Activated naive CD8-positive, alpha-beta T cell treated with anti-CD3 and anti-CD28 coated beads, Interleukin-2, amount 50 U/mL, for 16 hours (primary cell): ENCODE measurements around the gene RCAN2.

Source experiments
- DNase-seq: peaks from one replicate; pipeline ENCODE4 v3.0.0-alpha.2; 2020; ENCODE audit warnings: low read depth, low spot score

Gene RCAN2

DNA sequence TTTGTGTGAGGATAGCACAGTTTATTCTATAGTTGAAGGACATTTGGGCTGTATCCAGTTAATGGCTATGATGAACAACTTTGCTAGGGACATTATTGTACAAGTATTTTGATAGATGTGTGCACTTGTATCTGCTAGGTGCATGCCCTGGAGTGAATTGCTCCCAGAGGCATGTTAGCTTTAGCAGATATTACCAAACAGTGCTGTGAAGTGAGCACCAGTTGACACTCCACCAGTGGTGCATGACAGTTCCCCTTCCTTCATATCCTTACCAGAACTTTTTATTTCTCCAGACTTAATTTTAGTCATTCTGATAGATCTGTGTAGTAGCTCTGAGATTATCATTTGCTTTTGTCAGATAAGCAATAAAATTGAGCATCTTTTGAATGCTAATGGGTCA lies 271.6 kb downstream of the RCAN2 start:
- no peak for DNase-seq

DNA sequence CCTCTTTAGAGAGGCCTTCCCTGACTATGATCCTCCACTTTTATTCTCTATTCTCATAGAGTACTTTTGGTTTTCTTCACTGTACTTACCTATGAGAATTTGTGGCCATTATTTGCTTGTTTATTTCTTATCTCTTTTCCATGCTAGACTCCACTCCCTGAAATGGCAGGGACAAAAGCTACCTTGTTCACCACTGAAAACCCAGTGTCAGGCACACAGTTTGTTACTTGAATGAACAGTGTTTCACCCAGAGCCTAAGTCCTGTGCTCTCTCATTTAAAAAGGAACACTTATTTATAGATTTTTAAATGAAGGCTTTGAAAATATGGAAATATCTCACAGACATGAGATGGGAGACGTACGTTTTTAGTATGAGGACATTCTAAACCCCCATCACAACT lies 272.8 kb downstream of the RCAN2 start:
- DNase-seq: no peak

DNA sequence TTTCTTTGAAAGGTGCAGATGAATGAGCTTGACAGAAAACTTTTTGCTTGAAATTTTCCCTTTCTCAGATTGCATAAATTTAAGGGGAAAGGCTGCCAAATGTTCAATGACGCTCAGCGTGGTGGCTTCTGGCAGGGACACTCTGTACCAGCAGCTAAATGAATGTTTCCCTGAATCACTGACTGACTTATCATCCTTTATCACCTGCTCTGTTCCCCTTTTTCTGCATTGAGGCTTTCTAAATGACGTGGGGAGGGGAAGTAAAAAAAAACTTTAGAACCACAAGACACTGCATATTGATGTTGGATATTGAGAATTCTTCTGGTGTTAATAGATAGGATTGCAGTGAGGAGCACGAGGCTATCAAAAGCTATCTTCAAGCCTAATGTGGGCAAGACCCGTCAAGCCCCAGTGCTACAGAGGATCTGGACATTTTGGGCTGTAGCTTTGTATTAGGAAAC lies 273.5 kb downstream of the RCAN2 start:
- DNase-seq: no peak

DNA sequence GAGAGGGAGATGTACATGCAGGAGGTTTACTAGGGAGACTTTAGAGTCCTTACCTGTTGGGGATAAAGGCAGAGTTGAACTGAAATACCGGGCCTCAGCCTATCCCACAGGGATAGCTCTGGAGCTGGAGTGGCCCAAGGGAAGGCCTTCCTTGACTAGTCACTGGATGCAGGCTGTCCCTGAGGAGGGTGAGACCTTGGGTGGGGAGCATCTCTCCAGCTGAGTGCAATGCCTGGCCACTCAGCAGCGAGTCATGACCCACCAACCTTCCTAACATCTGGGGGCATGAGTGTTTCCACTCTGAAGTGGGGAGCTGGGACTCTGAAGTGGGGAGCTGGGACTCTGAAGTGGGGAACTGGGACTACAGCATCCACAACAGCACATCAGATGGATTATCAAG lies 274.4 kb downstream of the RCAN2 start:
- DNase-seq: no peak

DNA sequence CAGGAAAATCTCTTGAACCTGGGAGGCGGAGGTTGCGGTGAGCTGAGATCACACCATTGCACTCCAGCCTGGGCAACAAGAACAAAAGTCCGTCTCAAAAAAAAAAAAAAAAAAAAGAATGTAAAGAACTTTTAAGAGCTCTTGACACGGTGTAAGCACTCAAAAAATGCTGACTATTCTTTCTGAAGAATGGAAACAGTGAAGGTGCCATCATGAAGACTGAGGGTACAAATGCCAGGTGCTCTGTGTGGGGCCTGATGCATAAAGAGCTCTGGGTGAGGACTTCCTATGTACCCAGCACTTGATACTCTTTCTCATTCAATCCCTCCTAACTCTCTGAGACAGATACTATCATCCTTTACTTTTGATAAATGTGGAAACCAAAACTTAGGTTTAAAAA lies 275.5 kb downstream of the RCAN2 start:
- no peak for DNase-seq

DNA sequence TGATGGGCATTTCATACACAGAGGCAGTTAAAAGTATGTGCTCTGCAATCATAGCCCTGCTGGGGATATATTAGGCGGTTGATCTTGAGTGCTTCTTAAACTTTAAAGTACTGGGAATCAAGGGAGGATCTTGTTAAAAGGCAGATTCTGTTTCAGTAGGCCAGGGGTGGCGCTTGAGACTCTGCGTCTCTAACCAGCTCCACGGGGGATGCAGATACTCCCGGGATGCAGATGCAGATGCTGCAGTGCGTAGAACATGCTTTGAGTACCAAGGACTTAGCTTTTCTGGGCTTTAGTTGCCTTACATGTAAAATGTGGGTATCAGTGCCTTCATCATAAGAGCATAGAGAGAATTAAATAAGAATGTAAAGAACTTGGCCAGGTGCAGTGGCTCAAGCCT lies 276.0 kb downstream of the RCAN2 start:
- no peak for DNase-seq

DNA sequence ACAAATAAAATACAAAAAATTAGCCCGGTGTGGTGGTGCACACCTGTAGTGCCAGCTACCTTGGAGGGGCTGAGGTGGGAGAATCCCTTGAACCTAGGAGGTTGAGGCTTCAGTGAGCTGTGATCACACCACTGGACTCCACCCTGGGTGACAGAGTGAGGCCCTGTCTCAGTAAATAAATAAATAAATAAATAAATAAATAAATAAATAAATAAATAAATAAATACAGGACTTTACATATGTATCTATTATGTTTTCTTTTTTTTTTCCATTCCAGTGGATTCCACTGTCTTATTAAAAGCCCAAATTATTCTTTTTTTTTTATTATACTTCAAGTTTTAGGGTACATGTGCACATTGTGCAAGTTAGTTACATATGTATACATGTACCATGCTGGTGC lies 279.3 kb downstream of the RCAN2 start:
- DNase-seq: no peak

DNA sequence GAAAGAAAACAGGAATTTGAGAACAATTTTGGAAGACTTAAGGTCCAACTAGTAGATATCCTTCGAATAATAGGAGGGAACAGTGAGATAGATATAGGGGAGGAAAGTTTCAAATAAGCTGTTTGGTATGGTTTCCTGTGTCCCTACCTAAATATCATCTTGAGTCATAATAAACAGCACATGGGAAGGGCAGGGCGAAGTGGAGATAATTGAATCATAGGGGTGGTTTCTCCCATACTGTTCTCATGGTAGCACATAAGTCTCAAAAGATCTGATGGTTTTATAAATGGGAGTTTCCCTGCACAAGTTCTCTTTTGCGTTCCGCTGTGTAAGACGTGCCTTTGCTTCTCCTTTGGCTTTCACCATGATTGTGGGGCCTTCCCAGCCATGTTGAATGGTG lies 281.0 kb downstream of the RCAN2 start:
- no peak for DNase-seq

DNA sequence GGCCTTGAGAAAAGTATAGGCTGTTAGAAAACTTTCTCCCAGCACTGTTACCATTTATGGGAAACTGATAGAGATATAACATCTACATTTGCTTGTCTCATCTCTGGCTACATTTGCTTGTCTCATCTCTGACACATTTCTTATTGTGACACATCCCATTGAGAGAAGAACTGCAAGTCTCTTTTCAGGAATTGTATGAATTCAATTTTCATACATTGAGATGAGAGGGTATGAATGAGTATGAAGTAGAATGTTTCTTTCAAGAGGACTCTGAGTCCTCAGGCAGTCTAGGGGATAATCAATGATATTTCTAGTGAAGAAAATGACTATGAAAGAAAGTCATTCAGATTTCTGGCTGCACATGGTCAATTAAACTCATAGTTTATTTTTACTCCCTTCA lies 282.9 kb downstream of the RCAN2 start:
- DNase-seq: no peak

DNA sequence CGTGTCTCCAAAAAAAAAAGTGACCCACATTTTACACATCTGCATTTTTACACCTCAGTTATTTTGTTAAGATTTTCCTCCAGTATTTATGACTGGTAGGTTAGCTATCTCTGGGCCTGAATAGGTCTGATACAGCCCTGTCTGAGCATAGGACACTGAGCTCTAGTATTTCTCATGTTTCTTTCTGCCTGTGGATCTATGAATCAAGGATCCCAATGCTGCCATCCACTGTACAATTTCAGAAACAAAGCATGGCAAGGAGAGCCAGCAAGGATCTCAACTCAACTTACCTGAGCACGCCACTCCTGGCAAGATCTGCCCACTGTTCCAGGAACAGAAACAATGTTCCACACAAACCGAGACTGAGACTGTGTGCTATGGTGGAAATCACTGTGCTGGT lies 284.1 kb downstream of the RCAN2 start:
- DNase-seq: no peak

DNA sequence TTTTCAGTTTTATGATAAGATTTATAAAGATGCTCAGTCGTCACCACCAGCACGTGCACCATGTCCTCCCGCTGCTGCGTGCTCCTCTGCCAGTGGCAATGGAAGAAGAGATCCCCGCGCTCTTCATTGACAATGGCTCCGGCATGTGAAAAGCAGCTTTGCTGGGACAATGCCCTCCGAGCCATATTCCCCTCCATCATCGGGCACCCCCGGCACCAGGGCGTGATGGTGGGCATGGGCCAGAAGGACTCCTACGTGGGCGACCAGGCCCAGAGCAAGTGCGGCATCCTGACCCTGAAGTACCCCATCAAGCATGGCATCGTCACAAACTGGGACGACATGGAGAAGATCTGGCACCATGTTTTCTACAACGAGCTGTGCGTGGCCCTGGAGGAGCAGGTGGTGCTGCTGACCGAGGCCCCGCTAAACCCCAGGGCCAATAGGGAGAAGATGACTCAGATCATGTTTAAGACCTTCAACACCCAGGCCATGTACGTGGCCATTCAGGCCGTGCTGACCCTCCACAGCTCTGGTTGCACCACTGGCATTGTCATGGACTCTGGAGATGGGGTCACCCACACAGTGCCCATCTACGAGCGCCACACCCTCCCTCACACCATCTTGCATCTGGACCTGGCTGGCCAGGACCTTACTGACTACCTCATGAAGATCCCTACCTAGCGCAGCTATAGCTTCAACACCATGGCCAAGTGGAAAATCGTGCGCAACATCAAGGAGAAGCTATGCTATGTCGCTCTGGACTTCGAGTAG lies 286.2 kb downstream of the RCAN2 start:
- DNase-seq: no peak

DNA sequence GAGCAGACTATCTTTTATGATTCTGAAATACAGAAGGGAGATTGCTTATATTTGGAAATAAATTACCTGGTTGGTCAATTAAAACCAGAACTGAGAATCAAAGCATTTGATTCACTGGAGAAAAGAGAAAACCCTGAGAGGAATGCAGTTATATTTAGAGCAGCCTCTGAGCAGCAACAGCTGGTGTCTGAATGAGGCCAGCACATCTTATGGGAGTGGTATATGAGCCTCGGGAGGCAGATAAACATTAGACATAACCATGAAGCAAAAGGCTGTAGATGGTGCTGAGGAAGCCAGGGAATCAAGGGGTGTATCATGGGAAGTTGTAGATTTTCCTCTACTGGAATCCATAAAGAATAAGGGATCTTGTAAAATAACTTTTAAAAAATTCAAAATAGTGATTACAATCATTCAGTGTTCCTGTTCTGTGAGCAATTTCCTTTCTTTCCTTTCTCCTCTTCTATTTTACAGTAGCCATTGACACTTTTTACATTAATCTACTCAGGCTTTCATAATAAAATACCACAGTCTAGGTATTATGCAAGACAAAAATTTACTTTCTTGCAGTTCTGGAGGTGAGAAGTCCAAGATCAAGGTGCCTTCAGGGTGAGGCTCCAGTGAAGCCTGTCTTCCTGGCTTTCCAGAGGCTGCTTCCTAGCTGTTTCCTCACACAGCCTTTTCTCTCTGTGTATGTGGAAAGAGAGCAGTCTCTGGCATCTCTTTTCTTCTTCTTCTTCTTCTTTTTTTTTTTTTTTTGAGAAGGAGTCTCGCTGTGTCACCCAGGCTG lies 287.7 kb downstream of the RCAN2 start:
- DNase-seq: no peak

DNA sequence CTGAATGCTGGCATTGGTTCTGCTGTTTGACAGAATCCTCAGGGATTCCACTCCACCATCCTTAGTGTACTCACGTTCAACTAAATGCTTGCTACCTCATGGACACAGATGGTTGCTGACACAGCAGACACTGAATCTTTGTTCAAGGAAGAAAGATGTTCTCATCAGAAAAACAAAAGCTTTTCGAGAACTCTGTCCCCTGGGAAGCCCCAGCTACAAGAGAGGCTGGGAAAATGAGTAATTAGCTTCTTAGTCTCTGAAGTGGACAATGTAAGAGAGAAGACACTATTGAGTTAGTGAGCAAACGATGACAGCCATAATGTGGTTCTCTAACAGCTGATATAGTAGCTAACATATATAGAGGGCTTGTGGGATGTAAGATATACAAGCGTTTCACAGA lies 289.5 kb downstream of the RCAN2 start:
- no peak for DNase-seq

DNA sequence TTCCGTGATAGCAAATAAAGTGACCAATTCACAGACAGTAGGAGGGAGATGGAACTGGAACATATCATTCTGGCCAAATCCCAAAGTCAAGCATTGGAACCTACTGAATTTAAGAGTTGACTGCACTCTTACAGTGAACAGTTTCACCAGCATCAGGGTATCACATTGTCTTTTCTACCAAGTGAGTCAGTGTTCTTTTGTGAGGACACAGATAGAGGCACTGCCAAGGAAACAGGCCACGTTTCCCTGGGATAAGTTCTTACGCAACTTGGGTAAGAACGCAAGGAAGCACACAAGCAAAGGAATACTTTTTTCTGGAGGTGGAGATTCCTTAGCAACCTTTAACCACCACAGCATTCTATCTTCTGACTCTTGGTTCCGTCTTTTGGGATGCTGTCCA lies 291.9 kb downstream of the RCAN2 start:
- DNase-seq: no peak

DNA sequence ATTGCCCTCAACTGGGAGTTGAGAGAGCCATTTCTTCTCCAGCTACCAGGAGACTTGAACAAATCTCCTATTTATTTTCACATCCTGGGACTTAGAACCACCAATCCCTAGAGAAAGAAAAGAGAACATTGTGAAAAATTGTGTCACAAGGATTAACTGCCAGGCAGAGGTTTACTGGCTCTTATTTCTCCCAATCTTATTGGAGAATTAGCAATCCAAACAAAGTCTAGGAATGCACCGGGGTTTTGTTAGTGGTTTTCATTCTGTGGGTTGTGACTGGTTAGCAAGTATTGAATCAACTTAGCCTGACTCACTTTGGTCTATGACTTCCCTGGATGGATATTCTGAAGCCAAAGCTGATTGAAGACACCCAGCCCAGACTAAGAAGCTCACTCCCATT lies 299.3 kb downstream of the RCAN2 start:
- DNase-seq: no peak

DNA sequence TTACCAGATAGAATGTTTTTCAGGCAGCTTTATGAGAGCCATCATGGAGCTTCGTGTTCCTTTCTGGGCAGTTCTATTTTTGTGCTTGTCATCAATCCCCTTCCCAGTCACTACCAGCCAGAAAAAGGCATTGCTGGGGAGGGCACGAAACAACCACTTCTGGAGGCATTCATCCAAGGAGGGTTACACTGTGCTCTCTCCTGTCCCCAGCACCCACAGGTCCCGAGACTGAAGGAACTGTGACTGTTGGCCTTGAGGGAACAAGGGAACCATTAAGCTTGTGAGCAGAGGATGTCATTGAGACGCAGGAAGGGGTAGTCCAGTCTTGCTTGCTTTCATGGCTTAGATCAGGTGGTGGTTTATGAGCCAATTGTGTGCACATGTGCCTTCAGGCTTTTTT lies 300.4 kb downstream of the RCAN2 start:
- no peak for DNase-seq

DNA sequence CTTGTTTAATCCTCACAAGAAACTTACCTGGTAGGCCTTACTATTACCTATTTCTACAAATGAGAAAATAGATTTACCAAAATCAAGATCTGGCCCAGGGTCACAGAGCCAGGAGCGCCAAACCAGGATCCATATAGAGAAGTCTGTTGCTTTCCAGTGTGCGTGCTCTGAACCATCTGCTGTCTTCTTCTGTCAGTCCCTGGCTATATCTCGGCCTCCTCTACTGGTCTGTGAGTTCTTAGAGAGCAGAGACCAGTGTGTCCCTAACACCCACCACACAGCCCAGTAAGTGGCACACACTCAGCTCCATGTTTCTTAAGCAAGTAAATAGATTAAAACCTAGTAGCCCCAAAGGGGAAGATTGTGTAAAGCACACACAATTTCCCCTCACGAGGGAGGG lies 301.5 kb downstream of the RCAN2 start:
- no peak for DNase-seq

DNA sequence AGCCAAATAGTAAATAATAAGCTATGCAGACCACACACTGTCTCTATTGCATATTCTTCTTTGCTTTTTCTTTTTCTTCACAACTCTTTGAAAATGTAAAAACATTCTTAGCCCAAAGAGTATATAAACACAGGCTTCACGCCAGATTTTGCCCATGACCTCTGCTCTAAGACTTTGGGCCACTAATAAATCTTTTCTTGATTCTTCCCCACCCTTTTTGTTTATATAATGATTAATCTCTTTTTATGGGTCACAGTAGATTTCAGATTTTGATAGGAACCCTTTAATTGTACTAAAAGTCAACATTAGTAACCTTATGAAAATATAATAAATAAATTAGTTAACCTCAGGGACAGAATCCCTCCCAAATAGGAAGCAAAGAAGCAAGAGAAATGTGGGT lies 304.7 kb downstream of the RCAN2 start:
- no peak for DNase-seq

DNA sequence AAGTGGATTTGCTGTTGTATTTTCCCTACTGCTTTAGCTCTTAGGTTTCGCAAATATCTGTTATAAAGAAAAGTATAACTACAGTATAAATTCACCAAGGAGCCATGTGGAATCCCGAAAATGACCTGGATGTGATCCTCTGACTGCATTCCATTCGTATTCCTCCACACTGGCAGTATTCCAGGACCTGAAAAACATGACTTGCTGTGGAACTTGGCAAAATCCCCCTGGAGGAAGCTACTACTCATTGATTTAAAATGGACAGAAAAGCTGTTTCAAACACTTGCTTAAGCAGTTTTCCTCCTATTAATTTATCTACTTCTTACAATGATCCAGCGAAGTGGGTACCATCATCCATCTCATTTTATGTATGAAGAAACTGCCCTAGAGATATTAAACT lies 307.1 kb downstream of the RCAN2 start:
- no peak for DNase-seq

DNA sequence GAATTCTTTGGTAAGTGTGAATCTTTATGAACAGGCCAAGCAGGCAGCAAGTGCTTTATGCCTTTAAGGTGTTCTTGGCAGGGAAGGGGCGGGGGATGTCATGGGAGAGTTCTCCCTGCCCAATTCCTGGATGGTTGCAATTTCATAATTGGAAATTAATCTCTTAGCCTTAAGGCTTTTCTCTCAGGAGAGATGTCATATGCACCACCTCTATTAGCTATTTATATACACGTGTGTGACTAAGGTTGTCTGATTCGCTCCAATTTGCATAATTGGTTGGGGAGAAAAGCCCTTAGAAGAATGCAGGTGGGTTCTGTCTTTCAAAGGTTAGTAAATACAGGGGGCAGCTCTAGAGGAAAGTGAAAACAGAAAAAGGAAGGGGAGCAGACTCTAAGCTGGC lies 315.3 kb downstream of the RCAN2 start:
- DNase-seq: no peak

DNA sequence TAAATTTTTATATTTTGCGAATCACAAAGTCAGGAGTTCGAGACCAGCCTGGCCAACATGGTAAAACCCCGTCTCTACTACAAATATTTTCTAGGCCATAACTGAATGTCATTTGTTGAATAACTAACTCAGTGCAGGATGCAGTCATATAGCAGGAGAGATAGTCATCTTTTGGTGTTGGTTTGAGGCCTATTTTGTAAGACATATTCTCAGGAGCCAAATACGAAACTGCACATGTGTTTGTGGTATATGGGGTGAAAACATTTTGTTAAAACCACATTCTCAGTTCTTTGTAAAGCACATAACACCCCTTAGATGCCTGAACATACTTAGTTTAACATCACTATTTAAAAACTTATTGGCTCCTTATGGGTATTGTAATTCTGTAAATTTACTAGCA lies 315.8 kb downstream of the RCAN2 start:
- DNase-seq: no peak

DNA sequence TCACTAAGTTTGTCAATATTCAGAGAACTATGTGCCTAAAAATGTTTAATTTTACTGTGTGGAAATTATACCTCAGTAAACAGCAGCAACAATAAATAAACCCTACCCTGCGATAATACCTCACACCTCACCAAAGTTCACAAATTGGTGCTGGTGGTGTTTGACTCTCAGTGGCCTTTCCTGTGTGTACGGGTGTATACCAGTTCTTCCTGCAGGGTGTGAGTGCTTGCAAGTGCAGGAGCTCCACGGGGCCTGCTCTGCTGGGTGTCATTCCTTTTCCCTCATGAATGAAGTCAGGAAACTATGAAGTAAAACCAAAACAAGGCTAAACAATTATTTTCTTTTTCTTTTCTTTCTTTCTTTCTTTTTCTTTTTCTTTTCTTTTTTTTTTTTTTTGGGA lies 316.3 kb downstream of the RCAN2 start:
- DNase-seq: no peak

DNA sequence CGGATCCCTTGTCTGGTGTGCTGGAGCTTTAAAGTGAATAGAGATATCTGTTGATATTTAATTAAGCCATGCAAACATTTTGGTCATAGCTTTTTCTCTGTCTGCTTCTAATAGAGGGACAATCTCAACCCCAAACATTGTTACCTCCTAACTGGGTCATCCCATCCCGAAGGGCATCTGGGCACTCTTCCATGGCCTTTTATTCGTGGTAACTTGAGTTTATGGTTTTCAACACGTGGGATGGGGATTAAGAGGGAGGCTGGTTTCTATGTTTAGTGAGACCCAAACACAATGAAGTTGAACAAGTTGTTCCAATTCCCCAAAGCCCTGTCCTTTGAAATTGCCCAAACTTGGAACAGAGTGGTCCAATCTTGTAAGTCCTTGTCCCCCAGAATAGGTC lies 319.1 kb downstream of the RCAN2 start:
- DNase-seq: no peak
